Cardiac muscle cell (in vitro differentiated cells and primary cell): ENCODE results near the gene PLXNA2. TPM values are rescaled to one million over a fixed set of nuclear protein-coding genes. Genes with fewer than 3 reads are reported as not detected.

Source experiments
- DNase-seq, 2 donors: peaks; one replicate each; pipeline versions ENCODE4 v3.0.0 to v3.0.0-alpha.2; 2010 to 2017; ENCODE audit warnings: low read depth in 1 of 2, low spot score in 1 of 2
- H3K27ac ChIP-seq: fragments of 200-600 bp; sonication (generic); 2 replicates; pipeline ENCODE4 v1.5.1; 2016
- H3K27me3 ChIP-seq: fragments of 200-600 bp; sonication (generic); 2 replicates; pipeline ENCODE4 v1.6.0; 2016; ENCODE audit warnings: control low read depth
- H3K36me3 ChIP-seq: fragments of 200-600 bp; sonication (generic); 2 replicates; pipeline ENCODE4 v1.5.1; 2016; ENCODE audit warnings: control low read depth
- H3K4me1 ChIP-seq: fragments of 200-600 bp; sonication (generic); 2 replicates; pipeline ENCODE4 v1.8.1; 2017; ENCODE audit warnings: low read depth, mild to moderate bottlenecking, mixed run types
- H3K4me3 ChIP-seq: fragments of 200-600 bp; sonication (generic); 2 replicates; pipeline ENCODE4 v1.5.1; 2016; ENCODE audit warnings: mild to moderate bottlenecking
- H3K9me3 ChIP-seq: fragments of 200-600 bp; sonication (generic); 2 replicates; pipeline ENCODE4 v1.5.1; 2017; ENCODE audit warnings: low read depth, mild to moderate bottlenecking, control low read depth
- CTCF ChIP-seq: IDR thresholded peaks from 2 replicates; pipeline ENCODE4 v1.5.1; 2012; ENCODE audit warnings: low read depth, mild to moderate bottlenecking, low read length
- polyA plus RNA-seq: library from polyadenylated mRNA; unstranded; fragments of >200 nt; fragmentation: Nextera tagmentation; extraction: Ambion mirVana; gene quantifications from 2 replicates; pipeline ENCODE4 v1.2.1, GENCODE V29; 2016
- total RNA-seq: library from RNA; depleted of rRNA; stranded (reverse); fragments of >200 nt; gene quantifications from 2 replicates; pipeline ENCODE4 v1.2.3, GENCODE V29; 2016

Gene PLXNA2
- total and polyA plus RNA-seq, 2 experiments from 2014 or later = 23.2 to 55.3 TPM

GRCh38 chr1:208271236-208271635 is 27.1 kb upstream of the PLXNA2 start:
- Histone ChIP-seq H3K27me3 (no peaks in the 10 kb centered on the region), H3K27ac (no peak overlapping the region), H3K36me3 (no peaks in the 10 kb centered on the region), H3K4me3 (no peak overlapping the region), H3K4me1 (peaks cover 50% of the 10 kb centered on the region), H3K9me3 (no peaks in the 10 kb centered on the region)
- DNase-seq = no peak
- TF ChIP-seq CTCF = no peak

- Histone ChIP-seq H3K9me3 (no peaks in the 10 kb centered on the region), H3K36me3 (no peaks in the 10 kb centered on the region), H3K4me1 (peaks cover 47% of the 10 kb centered on the region), H3K4me3 (no peak overlapping the region), H3K27ac (no peak overlapping the region), H3K27me3 (no peaks in the 10 kb centered on the region)
- TF ChIP-seq CTCF = no peak
- no peak for DNase-seq
These were observed 26.5 kb upstream of the PLXNA2 start for GRCh38 chr1:208270651-208271141.

GRCh38 chr1:208269338-208269666 is 25.1 kb upstream of the PLXNA2 start:
- Histone ChIP-seq H3K27me3 (no peaks in the 10 kb centered on the region), H3K9me3 (no peaks in the 10 kb centered on the region), H3K27ac (peak overlapping the region; percentile 11), H3K4me1 (peaks cover 47% of the 10 kb centered on the region), H3K4me3 (no peak overlapping the region), H3K36me3 (no peaks in the 10 kb centered on the region)
- peak in 1 of 2 donors; percentile 7 for DNase-seq
- TF ChIP-seq CTCF = no peak

- no peak for DNase-seq
- no peak for TF ChIP-seq CTCF
These were observed 24.6 kb upstream of the PLXNA2 start for GRCh38 chr1:208268541-208269337.

GRCh38 chr1:208265525-208265924 is 21.3 kb upstream of the PLXNA2 start:
- Histone ChIP-seq H3K27ac (no peak overlapping the region), H3K9me3 (no peaks in the 10 kb centered on the region), H3K4me1 (peaks cover 19% of the 10 kb centered on the region), H3K36me3 (no peaks in the 10 kb centered on the region), H3K27me3 (no peaks in the 10 kb centered on the region), H3K4me3 (no peak overlapping the region)
- DNase-seq = no peak
- no peak for TF ChIP-seq CTCF

More at GRCh38 chr1:208268541-208269337, 24.6 kb upstream of the PLXNA2 start:
- no peak overlapping the region for H3K27ac ChIP-seq
- no peaks in the 10 kb centered on the region for H3K9me3 ChIP-seq
- no peak overlapping the region for H3K4me3 ChIP-seq
- H3K36me3 ChIP-seq = no peaks in the 10 kb centered on the region
- H3K27me3 ChIP-seq = no peaks in the 10 kb centered on the region
- H3K4me1 ChIP-seq = peaks cover 47% of the 10 kb centered on the region
